Stimulated activated CD4-positive, alpha-beta T cell treated with anti-CD3 and anti-CD28 coated beads, Interleukin-15, amount 100 ng/mL, for 1 hour (primary cell): ENCODE data around the gene ADI1.
A peak's percentile ranks its signal among the peaks of the same experiment; 100 is the strongest.
"Not testable (repeated sequence)": the region's sequence is repeated elsewhere in the genome, so short reads cannot be mapped to it uniquely, and the experiment has no call there.

Experiments
- DNase-seq, 2 donors: peaks; one replicate each; pipeline ENCODE4 v3.0.0-alpha.2; 2020; ENCODE audit warnings: low read depth in 1 of 2, low spot score in 1 of 2

ADI1 gene

GRCh38 chr2:3529316-3530025 lies 10.1 kb upstream of the ADI1 start:
- no peak for DNase-seq

GRCh38 chr2:3527886-3528785 lies 8.8 kb upstream of the ADI1 start:
- no peak for DNase-seq

GRCh38 chr2:3526871-3527270 lies 7.5 kb upstream of the ADI1 start:
- DNase-seq = no peak

GRCh38 chr2:3523551-3524041 lies 4.3 kb upstream of the ADI1 start:
- no peak for DNase-seq

GRCh38 chr2:3522961-3523421 lies 3.7 kb upstream of the ADI1 start:
- DNase-seq = no peak

- no peak for DNase-seq
Measured at GRCh38 chr2:3520591-3520990, 1.3 kb upstream of the ADI1 start.

- DNase-seq = peak; percentile 98
Measured at GRCh38 chr2:3518496-3519254, 656 bp downstream of the ADI1 start.

GRCh38 chr2:3517948-3518495 lies 1.3 kb downstream of the ADI1 start:
- DNase-seq = no peak

- DNase-seq = no peak
Measured at GRCh38 chr2:3516831-3517230, 2.5 kb downstream of the ADI1 start.

GRCh38 chr2:3515438-3515837 lies 3.9 kb downstream of the ADI1 start:
- DNase-seq = not testable (repeated sequence)

- no peak for DNase-seq
Measured at GRCh38 chr2:3513026-3513810, 6.1 kb downstream of the ADI1 start.

GRCh38 chr2:3512086-3512485 lies 7.2 kb downstream of the ADI1 start:
- DNase-seq = no peak

- DNase-seq = no peak
Measured at GRCh38 chr2:3505771-3506170, 13.6 kb downstream of the ADI1 start.

- no peak for DNase-seq
Measured at GRCh38 chr2:3504741-3505140, 14.6 kb downstream of the ADI1 start.

GRCh38 chr2:3503483-3503882 lies 15.8 kb downstream of the ADI1 start:
- no peak for DNase-seq

- DNase-seq = no peak
Measured at GRCh38 chr2:3503046-3503445, 16.3 kb downstream of the ADI1 start.

GRCh38 chr2:3500326-3500899 lies 18.9 kb downstream of the ADI1 start:
- no peak for DNase-seq

- DNase-seq = no peak
Measured at GRCh38 chr2:3498783-3499394, 20.4 kb downstream of the ADI1 start.

GRCh38 chr2:3496708-3497080 lies 22.6 kb downstream of the ADI1 start:
- not testable (repeated sequence) for DNase-seq
